Tibial artery (tissue), 4 donors: ENCODE measurements around the gene NDUFAF8.
A peak's percentile ranks its signal among the peaks of the same experiment; 100 is the strongest.

Source experiments
- DNase-seq, 2 donors: peaks; one replicate each; pipeline ENCODE4 v3.0.0-alpha.2; 2019
- H3K27ac ChIP-seq, 2 donors: fragments of 200-600 bp; sonication (generic) in 1 of 2; 1 replicate in 1 of 2; 2 replicates in 1 of 2; pipeline ENCODE4 v1.5.1; 2018 to 2019; ENCODE audit warnings: mild to moderate bottlenecking in 1 of 2
- H3K27me3 ChIP-seq, 2 donors: fragments of 200-600 bp; sonication (generic) in 1 of 2; one replicate each; pipeline versions ENCODE4 v1.5.1 to v1.6.0; 2016 to 2019
- H3K36me3 ChIP-seq, 3 donors: fragments of 200-600 bp; sonication (generic) in 2 of 3; one replicate each; pipeline ENCODE4 v1.5.1; 2016 to 2019; ENCODE audit warnings: mild to moderate bottlenecking in 2 of 3
- H3K4me1 ChIP-seq, 4 donors: fragments of 200-600 bp; sonication (generic) in 2 of 4; 1 replicate in 3 of 4; 2 replicates in 1 of 4; pipeline ENCODE4 v1.5.1; 2016 to 2019
- H3K4me3 ChIP-seq, 2 donors: fragments of 200-600 bp; sonication (generic) in 1 of 2; 1 replicate in 1 of 2; 2 replicates in 1 of 2; pipeline ENCODE4 v1.5.1; 2018 to 2019; ENCODE audit warnings: mild to moderate bottlenecking in 2 of 2
- H3K9me3 ChIP-seq, 3 donors: fragments of 200-600 bp; sonication (generic) in 1 of 3; one replicate each; pipeline ENCODE4 v1.5.1; 2016 to 2019
- CTCF ChIP-seq, 2 experiments: fragments of 200-600 bp in 1 of 2; fragments of 450-650 bp in 1 of 2; IDR thresholded peaks; one replicate each; pipeline ENCODE4 v1.5.1; 2017 to 2019; ENCODE audit warnings: antibody characterized with exemption in 2 of 2, mild to moderate bottlenecking in 1 of 2, moderate library complexity in 1 of 2
- intact Hi-C: fragments of 100-400 bp; cut with DNase I; formaldehyde crosslinking; loops from one replicate; pipeline ENCODE4 v1.15.0; 2023; ENCODE audit warnings: low total_unique reads

Gene NDUFAF8

GRCh38 chr17:81235822-81236740 lies 3.0 kb upstream of the NDUFAF8 start:
- intact Hi-C loops, result loop anchor here (10.0 kb wide), 1 partner anchor 241 kb away; the partner anchor contains the start of gene CHMP6
- no peak for DNase-seq
- no peaks in the 10 kb centered on the region for H3K27me3 ChIP-seq
- H3K9me3 ChIP-seq, result no peaks in the 10 kb centered on the region
- no peak overlapping the region for H3K27ac ChIP-seq
- H3K36me3 ChIP-seq, result peaks cover 7 to 47% (median 30%) of the 10 kb centered on the region in 3 donors
- H3K4me3 ChIP-seq, result no peak overlapping the region
- TF ChIP-seq CTCF (IDR thresholded peaks at IDR 0.05), result no peak
- H3K4me1 ChIP-seq, result peaks cover 0 to 41% (median 33%) of the 10 kb centered on the region in 4 donors

- Histone ChIP-seq H3K36me3 (peaks cover 0 to 47% (median 23%) of the 10 kb centered on the region in 3 donors), H3K9me3 (no peaks in the 10 kb centered on the region), H3K4me3 (no peak overlapping the region), H3K4me1 (peaks cover 0 to 46% (median 33%) of the 10 kb centered on the region in 4 donors), H3K27me3 (no peaks in the 10 kb centered on the region), H3K27ac (no peak overlapping the region)
- intact Hi-C loops, result loop anchor here (10.0 kb wide), 1 partner anchor 242 kb away; the partner anchor contains the start of gene CHMP6
- DNase-seq, result no peak
- TF ChIP-seq CTCF (IDR thresholded peaks at IDR 0.05), result no peak
Measured at GRCh38 chr17:81236784-81237183, 2.3 kb upstream of the NDUFAF8 start.

GRCh38 chr17:81237591-81238489 lies 1.3 kb upstream of the NDUFAF8 start:
- H3K27ac ChIP-seq, result peak overlapping the region; percentile 82 to 86
- no peak for DNase-seq
- intact Hi-C loops, result loop anchor here (2.0 to 10.0 kb wide), 2 partner anchors 15 to 243 kb away; partner anchors contain the start of genes CEP131 and CHMP6
- H3K36me3 ChIP-seq, result peaks cover 0 to 40% (median 13%) of the 10 kb centered on the region in 3 donors
- peak overlapping the region; percentile 91 to 97 for H3K4me3 ChIP-seq
- no peak for TF ChIP-seq CTCF (IDR thresholded peaks at IDR 0.05)
- H3K4me1 ChIP-seq, result peaks cover 0 to 53% (median 33%) of the 10 kb centered on the region in 4 donors
- no peaks in the 10 kb centered on the region for H3K9me3 ChIP-seq
- no peaks in the 10 kb centered on the region for H3K27me3 ChIP-seq

GRCh38 chr17:81238490-81238814 lies 666 bp upstream of the NDUFAF8 start:
- peaks cover 0 to 34% (median 7%) of the 10 kb centered on the region in 3 donors for H3K36me3 ChIP-seq
- H3K4me3 ChIP-seq, result peak overlapping the region; percentile 91 to 97
- no peak for DNase-seq
- no peaks in the 10 kb centered on the region for H3K9me3 ChIP-seq
- H3K4me1 ChIP-seq, result peaks cover 0 to 53% (median 33%) of the 10 kb centered on the region in 4 donors
- intact Hi-C loops, result loop anchor here (2.0 to 10.0 kb wide), 2 partner anchors 16 to 244 kb away; partner anchors contain the start of genes CEP131 and CHMP6
- no peak for TF ChIP-seq CTCF (IDR thresholded peaks at IDR 0.05)
- no peaks in the 10 kb centered on the region for H3K27me3 ChIP-seq
- H3K27ac ChIP-seq, result peak overlapping the region; percentile 82 to 86
